Activated CD8-positive, alpha-beta memory T cell treated with anti-CD3 and anti-CD28 coated beads, Interleukin-2, amount 50 U/mL, for 1 hour (primary cell): Measurements from ENCODE around the gene ARMC10.
"Not testable (repeated sequence)": the region's sequence is repeated elsewhere in the genome, so short reads cannot be mapped to it uniquely, and the experiment has no call there.

Experiments used
- DNase-seq: peaks from one replicate; pipeline ENCODE4 v3.0.0-alpha.2; 2020; ENCODE audit errors: extremely low read depth

ARMC10 gene

GRCh38 chr7:103124429-103124979 lies 49.6 kb downstream of the ARMC10 start:
- no peak for DNase-seq

GRCh38 chr7:103127006-103127405 lies 52.1 kb downstream of the ARMC10 start:
- no peak for DNase-seq

GRCh38 chr7:103129702-103130549 lies 55.0 kb downstream of the ARMC10 start:
- no peak for DNase-seq

- DNase-seq, result no peak
Observed at GRCh38 chr7:103130901-103131624, 56.1 kb downstream of the ARMC10 start.

GRCh38 chr7:103132995-103133688 lies 58.2 kb downstream of the ARMC10 start:
- no peak for DNase-seq

GRCh38 chr7:103134836-103135554 lies 60.1 kb downstream of the ARMC10 start:
- no peak for DNase-seq

GRCh38 chr7:103140061-103140460 lies 65.1 kb downstream of the ARMC10 start:
- DNase-seq, result no peak

- no peak for DNase-seq
Observed at GRCh38 chr7:103140685-103141084, 65.7 kb downstream of the ARMC10 start.

GRCh38 chr7:103141753-103142404 lies 66.9 kb downstream of the ARMC10 start:
- DNase-seq, result no peak

- DNase-seq, result no peak
Observed at GRCh38 chr7:103142494-103142893, 67.6 kb downstream of the ARMC10 start.

GRCh38 chr7:103143868-103144267 lies 68.9 kb downstream of the ARMC10 start:
- no peak for DNase-seq

GRCh38 chr7:103144754-103145153 lies 69.8 kb downstream of the ARMC10 start:
- DNase-seq, result not testable (repeated sequence)

GRCh38 chr7:103148131-103148993 lies 73.4 kb downstream of the ARMC10 start:
- DNase-seq, result no peak
